ENCODE results near the gene SLC3A2. TPM values are rescaled to one million over a fixed set of nuclear protein-coding genes. Genes with fewer than 3 reads are reported as not detected.

The SLC3A2 gene
- total RNA-seq, 1 experiment from 2014 or later, result 290 TPM

- no peak overlapping the region for H3K27ac Mint-ChIP-seq
- no peak overlapping the region for H2BK5ac ChIP-seq (ENCODE audit: insufficient read length, low read length)
- no peak overlapping the region for H3K14ac ChIP-seq (ENCODE audit: insufficient read depth, low read length)
- peaks cover 11% of the 10 kb centered on the region for H3K27me3 Mint-ChIP-seq (ENCODE audit: low read depth)
- peaks cover 0 to 6% (median 0%) of the 10 kb centered on the region in 3 experiments; a peak in 1 of 7 replicates for H3K36me3 Mint-ChIP-seq (ENCODE audit: insufficient read depth in 1 of 3, low read depth in 3 of 3)
- H3K4me3 Mint-ChIP-seq, result no peak overlapping the region
- no peak overlapping the region for H4K5ac ChIP-seq (ENCODE audit: insufficient read length, low read depth, low read length)
- no CpG with 5 or more reads among the region's 3 CpGs for WGBS (ENCODE audit: extremely low coverage, insufficient read length, low lambda C conversion rate)
- H2AFZ ChIP-seq (ENCODE audit: low read length), result no peak overlapping the region
- TF ChIP-seq CTCF (conservative IDR thresholded peaks at IDR 0.05), result no peak
- no peaks in the 10 kb centered on the region for H4K20me1 ChIP-seq (ENCODE audit: control insufficient read depth, insufficient read depth, insufficient read length)
- no peak overlapping the region for H4K8ac ChIP-seq (replicated peaks; ENCODE audit: insufficient read length, low read depth, low read length)
- no peak for DNase-seq
- H3K23me2 ChIP-seq (ENCODE audit: insufficient read length, low read depth, low read length, poor library complexity, severe bottlenecking), result no peaks in the 10 kb centered on the region
- no peak overlapping the region for H2BK20ac ChIP-seq (ENCODE audit: low read depth, low read length, poor library complexity, severe bottlenecking)
- H3K4me1 Mint-ChIP-seq, result peaks cover 21 to 22% of the 10 kb centered on the region in 2 experiments
- no peak overlapping the region for H2BK15ac ChIP-seq (ENCODE audit: low read depth, low read length)
- no peak overlapping the region for H3K56ac ChIP-seq (ENCODE audit: insufficient read length, low read depth, low read length)
- H3K79me2 ChIP-seq (ENCODE audit: insufficient read depth, low read length), result no peaks in the 10 kb centered on the region
- no peak overlapping the region for H3T11ph ChIP-seq (ENCODE audit: low read length)
- no peak overlapping the region for H3K27ac ChIP-seq (ENCODE audit: insufficient read length, low read depth, low read length)
- H3K18ac ChIP-seq (ENCODE audit: insufficient read length, low read depth, low read length), result no peak overlapping the region
- H4K91ac ChIP-seq (ENCODE audit: insufficient read length, low read depth, low read length), result no peak overlapping the region
- no peak overlapping the region for H3K9ac ChIP-seq (ENCODE audit: extremely low read depth, insufficient read length, low read length)
- peaks cover 2% of the 10 kb centered on the region; the same call in 1 of the 2 replicates for H3K27me3 ChIP-seq (ENCODE audit: insufficient read depth, low read length)
- H3K4me2 ChIP-seq (ENCODE audit: insufficient read depth, insufficient read length, low read length), result no peak overlapping the region
- H3K79me1 ChIP-seq (ENCODE audit: insufficient read depth, low read depth, low read length, poor library complexity, severe bottlenecking), result no peaks in the 10 kb centered on the region
- no peak overlapping the region for H2BK120ac ChIP-seq (ENCODE audit: low read depth, low read length, poor library complexity, severe bottlenecking)
- no peak overlapping the region for H3K4ac ChIP-seq (ENCODE audit: low read depth, low read length)
- H3K9me3 Mint-ChIP-seq, result peaks cover 2 to 5% of the 10 kb centered on the region in 2 experiments; a peak in 2 of 5 replicates
- H3K23ac ChIP-seq (ENCODE audit: insufficient read length, low read depth, low read length), result no peak overlapping the region
- H3K9me3 ChIP-seq (ENCODE audit: control insufficient read depth, low read depth, low read length), result no peaks in the 10 kb centered on the region
- H3K4me1 ChIP-seq (ENCODE audit: insufficient read depth, low read length), result peaks cover 3% of the 10 kb centered on the region; the same call in 1 of the 2 replicates
- no peak overlapping the region for H2BK12ac ChIP-seq (ENCODE audit: insufficient read length, low read depth, low read length)
- H2AK5ac ChIP-seq (ENCODE audit: insufficient read length, low read length), result no peak overlapping the region
Measured at GRCh38 chr11:62912268-62912667, 31.6 kb downstream of the SLC3A2 start.

Measured in H9 (cell line).